Progenitor cell of endocrine pancreas (in vitro differentiated cells): ENCODE results near the gene LMNTD1. TPM values are rescaled to one million over a fixed set of nuclear protein-coding genes. Genes with fewer than 3 reads are reported as not detected.

Experiments used
- DNase-seq: peaks from one replicate; pipeline ENCODE4 v3.0.0; 2021; ENCODE audit warnings: low spot score; ENCODE audit not compliant: unreplicated experiment
- H3K27ac Mint-ChIP-seq: 2 replicates; pipeline ENCODE4 v1.8.0; 2021; ENCODE audit warnings: mild to moderate bottlenecking, moderate library complexity, mixed read lengths
- H3K27me3 Mint-ChIP-seq: 2 replicates; pipeline ENCODE4 v1.8.0; 2021; ENCODE audit warnings: mixed read lengths
- H3K36me3 Mint-ChIP-seq: 2 replicates; pipeline ENCODE4 v1.8.0; 2022; ENCODE audit warnings: mixed read lengths; ENCODE audit not compliant: insufficient read depth
- H3K4me1 Mint-ChIP-seq: 2 replicates; pipeline ENCODE4 v1.8.0; 2021; ENCODE audit warnings: low read depth, mixed read lengths
- H3K4me3 Mint-ChIP-seq: 2 replicates; pipeline ENCODE4 v1.8.0; 2021; ENCODE audit warnings: low read depth, mild to moderate bottlenecking, moderate library complexity, mixed read lengths
- H3K9me3 Mint-ChIP-seq: 2 replicates; pipeline ENCODE4 v1.8.0; 2021; ENCODE audit warnings: low read depth, mixed read lengths
- CTCF ChIP-seq: fragments of 200-600 bp; sonication (generic); IDR thresholded peaks from one replicate; pipeline ENCODE4 v1.5.0; 2021; ENCODE audit warnings: antibody characterized with exemption, mild to moderate bottlenecking; ENCODE audit not compliant: unreplicated experiment
- total RNA-seq: library from RNA; stranded (reverse); gene quantifications from 2 replicates; pipeline ENCODE4 v1.2.1, GENCODE V29; 2021

LMNTD1 gene
- total RNA-seq, 1 donor from 2014 or later: not detected

- no peak for TF ChIP-seq CTCF
- no peak overlapping the region for H3K4me3 Mint-ChIP-seq
- no peak for DNase-seq
- H3K4me1 Mint-ChIP-seq: peaks cover 2% of the 10 kb centered on the region
- H3K9me3 Mint-ChIP-seq: peaks cover 5% of the 10 kb centered on the region
- no peaks in the 10 kb centered on the region for H3K27me3 Mint-ChIP-seq
- H3K27ac Mint-ChIP-seq: no peak overlapping the region
- peaks cover 1% of the 10 kb centered on the region for H3K36me3 Mint-ChIP-seq
Observed at GRCh38 chr12:25502118-25502517, 51.0 kb downstream of the LMNTD1 start.

- peaks cover 1% of the 10 kb centered on the region for H3K36me3 Mint-ChIP-seq
- peaks cover 2% of the 10 kb centered on the region for H3K4me1 Mint-ChIP-seq
- no peak overlapping the region for H3K4me3 Mint-ChIP-seq
- peaks cover 8% of the 10 kb centered on the region for H3K9me3 Mint-ChIP-seq
- H3K27me3 Mint-ChIP-seq: no peaks in the 10 kb centered on the region
- no peak for TF ChIP-seq CTCF
- no peak overlapping the region for H3K27ac Mint-ChIP-seq
- no peak for DNase-seq
Observed at GRCh38 chr12:25501549-25501948, 51.5 kb downstream of the LMNTD1 start.

GRCh38 chr12:25500651-25501050 is 52.4 kb downstream of the LMNTD1 start:
- Mint-ChIP-seq H3K4me3 (no peak overlapping the region), H3K27me3 (no peaks in the 10 kb centered on the region), H3K9me3 (peaks cover 9% of the 10 kb centered on the region), H3K4me1 (peaks cover 1% of the 10 kb centered on the region), H3K27ac (peak overlapping the region; percentile 73), H3K36me3 (peaks cover 1% of the 10 kb centered on the region)
- no peak for DNase-seq
- no peak for TF ChIP-seq CTCF

GRCh38 chr12:25497021-25497420 is 56.1 kb downstream of the LMNTD1 start:
- no peak overlapping the region for H3K4me3 Mint-ChIP-seq
- peaks cover 8% of the 10 kb centered on the region for H3K4me1 Mint-ChIP-seq
- H3K36me3 Mint-ChIP-seq: peaks cover 1% of the 10 kb centered on the region
- H3K9me3 Mint-ChIP-seq: peaks cover 9% of the 10 kb centered on the region
- H3K27ac Mint-ChIP-seq: no peak overlapping the region
- no peaks in the 10 kb centered on the region for H3K27me3 Mint-ChIP-seq
- TF ChIP-seq CTCF: no peak
- DNase-seq: no peak

GRCh38 chr12:25496098-25496587 is 56.9 kb downstream of the LMNTD1 start:
- TF ChIP-seq CTCF: no peak
- peaks cover 16% of the 10 kb centered on the region for H3K4me1 Mint-ChIP-seq
- H3K27me3 Mint-ChIP-seq: no peaks in the 10 kb centered on the region
- H3K9me3 Mint-ChIP-seq: peaks cover 12% of the 10 kb centered on the region
- no peak overlapping the region for H3K4me3 Mint-ChIP-seq
- no peak overlapping the region for H3K27ac Mint-ChIP-seq
- H3K36me3 Mint-ChIP-seq: peaks cover 1% of the 10 kb centered on the region
- DNase-seq: no peak
